AG08395 (cell line): ENCODE data around the gene SAPCD1.

Source experiments
- DNase-seq: peaks from one replicate; pipeline ENCODE4 v3.0.0; 2012; ENCODE audit warnings: mixed read lengths, low spot score

Gene SAPCD1

GRCh38 chr6:31762356-31762755 lies at the start of gene SAPCD1:
TSS of gene SAPCD1 (plus strand) at chr6:31762656. CDS start at chr6:31763055, 399 bp downstream.
- no peak for DNase-seq

DNA sequence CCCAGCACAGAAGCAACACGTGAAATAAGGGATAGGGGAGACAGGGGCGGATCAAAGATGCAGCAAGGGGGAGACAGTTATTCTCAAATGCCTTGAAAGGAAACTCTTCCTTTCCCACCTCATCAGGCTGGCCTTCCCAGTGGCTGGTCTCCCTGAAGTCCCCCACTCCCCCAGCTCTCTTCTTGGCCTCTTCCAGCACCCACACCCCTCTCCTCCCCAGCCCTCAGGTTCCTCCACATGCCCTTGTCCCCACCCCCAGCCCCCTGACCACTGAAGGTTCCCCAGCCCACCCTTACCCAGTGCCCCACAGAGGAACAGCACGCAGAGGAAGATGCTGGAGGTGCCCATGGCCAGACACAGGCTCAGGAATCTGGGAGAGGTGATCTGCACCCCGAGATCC lies 49.0 kb upstream of the SAPCD1 start:
- no peak for DNase-seq

- no peak for DNase-seq
Observed at GRCh38 chr6:31713991-31714684, 48.3 kb upstream of the SAPCD1 start.

DNA sequence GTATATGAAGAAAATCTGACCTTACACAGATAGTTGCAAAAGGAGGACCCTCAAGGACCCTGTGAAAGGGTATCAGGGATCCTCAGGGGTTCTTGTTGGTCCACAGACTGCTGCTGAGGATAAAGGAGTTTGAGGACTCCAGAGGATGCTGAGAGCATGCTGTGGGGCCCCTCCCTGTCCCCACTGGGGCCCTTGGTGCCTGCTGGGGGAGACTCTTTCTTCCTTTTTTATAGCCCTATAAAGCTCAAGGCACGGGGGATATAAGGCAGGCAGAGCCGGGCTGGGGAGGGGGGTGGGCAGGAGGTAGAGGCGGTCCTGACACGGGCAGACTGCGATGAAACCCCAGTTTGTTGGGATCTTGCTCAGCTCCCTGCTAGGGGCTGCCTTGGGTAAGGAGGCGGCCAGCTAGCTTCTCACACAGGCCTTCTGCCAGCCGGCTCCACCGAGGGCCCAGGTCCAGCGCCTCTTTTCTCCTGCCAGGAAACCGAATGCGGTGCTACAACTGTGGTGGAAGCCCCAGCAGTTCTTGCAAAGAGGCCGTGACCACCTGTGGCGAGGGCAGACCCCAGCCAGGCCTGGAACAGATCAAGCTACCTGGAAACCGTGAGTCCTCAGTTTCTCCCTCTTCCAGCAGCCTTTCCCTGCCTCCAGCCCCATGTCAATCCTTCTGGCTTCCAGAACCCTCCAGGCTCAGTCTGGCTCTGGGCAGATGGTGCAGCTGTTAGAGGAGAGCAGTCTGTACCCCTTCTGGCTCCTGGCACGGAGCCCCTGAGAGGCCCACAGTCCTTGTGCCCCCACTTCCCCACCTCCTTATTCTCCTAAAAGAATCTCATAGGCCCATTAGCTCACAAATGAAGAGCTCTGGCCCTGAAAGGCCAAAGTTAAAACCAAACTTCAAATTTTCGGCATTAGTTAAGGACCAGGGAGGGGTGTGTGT lies 47.2 kb upstream of the SAPCD1 start, which contains the start of gene LY6G6D:
TSS of gene LY6G6D (plus strand) at position 327 of the 937 bp plus-strand sequence. CDS start at position 335, 8 bp downstream.
- DNase-seq: no peak

DNA sequence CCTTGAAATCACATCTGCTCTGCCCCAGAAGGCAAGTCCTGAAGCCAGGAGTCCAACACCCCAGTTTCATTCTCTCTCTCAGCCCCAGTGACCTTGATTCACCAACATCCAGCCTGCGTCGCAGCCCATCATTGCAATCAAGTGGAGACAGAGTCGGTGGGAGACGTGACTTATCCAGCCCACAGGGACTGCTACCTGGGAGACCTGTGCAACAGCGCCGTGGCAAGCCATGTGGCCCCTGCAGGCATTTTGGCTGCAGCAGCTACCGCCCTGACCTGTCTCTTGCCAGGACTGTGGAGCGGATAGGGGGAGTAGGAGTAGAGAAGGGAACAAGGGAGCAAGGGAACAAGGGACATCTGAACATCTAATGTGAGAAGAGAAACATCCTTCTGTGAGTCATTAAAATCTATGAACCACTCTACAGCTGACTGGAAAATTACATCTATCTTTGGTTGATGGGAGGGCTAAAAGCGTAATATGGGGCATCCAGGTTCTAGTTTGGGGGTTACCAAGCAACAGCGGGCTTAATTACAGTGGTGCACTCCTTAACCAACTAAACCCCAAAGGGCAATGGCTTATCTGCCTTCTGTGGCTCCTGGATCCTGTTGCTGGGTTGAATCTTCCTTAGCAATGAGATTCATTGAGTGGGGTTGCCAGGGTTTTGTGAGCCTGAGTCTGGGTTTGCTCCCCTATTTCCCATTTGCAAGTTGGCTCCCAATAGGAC lies 44.8 kb upstream of the SAPCD1 start:
- no peak for DNase-seq

DNA sequence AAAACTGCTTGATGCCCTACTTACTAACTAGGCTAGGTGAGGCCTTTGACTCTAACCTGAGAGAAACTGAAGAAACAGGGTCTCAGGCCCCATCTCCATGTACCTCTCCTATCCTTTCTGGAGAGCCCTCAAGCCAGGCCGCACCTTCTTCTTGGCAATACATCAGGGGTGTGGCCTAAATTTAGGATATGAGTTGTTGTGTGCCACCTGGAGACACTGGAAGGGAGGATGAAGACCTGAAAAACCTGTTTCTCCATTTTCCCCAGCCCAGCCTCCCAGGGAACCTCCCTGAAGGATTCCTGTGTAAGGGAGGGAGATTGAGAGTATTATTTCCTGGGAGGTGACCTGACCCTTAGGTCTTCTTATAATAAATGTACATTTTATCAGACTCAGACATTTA lies 44.2 kb upstream of the SAPCD1 start:
- no peak for DNase-seq

DNA sequence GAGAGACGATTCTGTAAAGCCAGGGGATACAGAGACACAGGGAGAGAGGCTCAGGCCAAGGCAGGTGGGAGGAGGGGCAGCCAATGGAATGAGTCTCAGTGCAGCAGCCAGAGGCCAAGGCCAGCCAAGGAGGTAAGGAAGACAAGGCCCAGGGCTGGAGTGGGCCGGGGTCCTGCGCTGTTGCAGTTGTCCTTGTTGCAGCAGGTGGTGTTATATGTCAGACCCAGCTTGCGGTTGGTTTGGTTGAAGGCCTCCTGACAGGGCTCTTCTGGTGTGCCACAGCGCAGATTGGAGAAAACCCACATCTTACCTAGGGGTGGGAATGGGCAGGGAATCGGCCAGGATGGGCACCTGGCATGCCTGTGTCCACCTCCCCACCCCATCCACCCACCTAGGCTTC lies 43.5 kb upstream of the SAPCD1 start:
- no peak for DNase-seq

DNA sequence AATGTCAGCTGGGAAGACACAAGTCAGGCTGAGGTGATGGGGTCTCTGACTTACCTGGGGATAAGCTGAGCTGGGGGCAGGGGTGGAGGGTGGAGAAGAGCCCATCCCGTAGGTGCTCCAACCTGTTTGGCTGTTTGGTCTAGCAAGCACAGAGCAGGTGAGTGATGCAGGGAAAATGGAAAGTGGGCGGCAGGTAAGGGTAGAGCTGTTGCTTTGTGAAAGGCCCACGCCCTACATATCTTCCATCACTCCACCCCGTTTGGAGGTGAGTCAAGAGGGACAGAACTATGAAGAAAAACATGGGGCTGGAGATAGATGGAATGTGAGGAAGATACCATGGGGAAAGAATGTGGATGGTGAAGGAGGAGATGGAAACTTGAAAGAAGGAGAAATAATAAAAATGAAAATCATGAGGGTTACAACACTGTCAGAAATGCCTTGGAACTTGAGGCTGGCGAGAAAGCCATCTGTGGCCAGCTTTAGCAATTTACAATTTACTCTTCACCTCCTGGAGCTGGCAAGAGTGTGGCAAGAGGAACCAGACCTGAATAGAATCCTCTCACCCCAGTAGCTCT lies 42.2 kb upstream of the SAPCD1 start:
- no peak for DNase-seq

DNA sequence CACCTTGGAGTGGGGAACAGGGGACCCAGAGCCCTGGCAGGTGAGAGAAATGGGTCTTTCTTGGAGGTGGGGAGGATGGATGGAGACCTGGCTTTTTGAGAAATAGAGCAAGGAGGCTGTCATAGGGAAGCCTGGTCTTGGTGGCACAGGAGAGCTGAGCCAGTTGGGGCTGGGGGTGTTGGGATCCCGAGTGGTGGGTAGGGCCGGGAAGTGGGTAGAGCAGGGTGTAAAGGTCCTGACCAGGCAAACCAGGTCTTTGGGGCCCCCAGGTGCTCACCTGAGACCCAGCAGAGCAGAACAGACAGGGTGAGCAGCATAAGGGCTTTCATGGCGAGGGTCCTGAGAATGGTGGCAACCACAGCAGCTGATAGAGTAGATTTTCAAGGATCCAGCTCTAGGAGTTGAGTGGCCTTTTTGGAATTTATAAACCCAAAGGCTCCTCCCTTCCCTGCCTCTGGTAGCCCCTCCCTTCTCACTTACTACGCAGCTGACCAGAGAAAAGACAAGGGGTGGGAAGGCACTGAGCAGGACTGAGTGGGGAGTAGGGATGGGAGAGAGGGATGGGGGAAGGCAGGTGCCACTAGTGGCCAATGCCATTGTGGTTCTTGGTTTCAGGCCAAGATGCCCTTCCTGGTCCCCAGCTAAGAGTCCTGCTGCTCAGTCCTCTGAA lies 41.0 kb upstream of the SAPCD1 start, which contains the start of gene LY6G6C:
TSS of gene LY6G6C (minus strand) at position 396 of the 670 bp plus-strand sequence. CDS start at position 329, 67 bp downstream.
- no peak for DNase-seq

- no peak for DNase-seq
Observed at GRCh38 chr6:31722173-31722572, 40.3 kb upstream of the SAPCD1 start.

GRCh38 chr6:31723245-31723979 lies 39.0 kb upstream of the SAPCD1 start, which contains the start of gene MPIG6B:
TSS of gene MPIG6B (plus strand) at chr6:31723373. CDS start at chr6:31723384, 11 bp downstream.
- no peak for DNase-seq

GRCh38 chr6:31723980-31724691 lies 38.3 kb upstream of the SAPCD1 start:
- no peak for DNase-seq

GRCh38 chr6:31725502-31726350 lies 36.7 kb upstream of the SAPCD1 start:
- DNase-seq: no peak

DNA sequence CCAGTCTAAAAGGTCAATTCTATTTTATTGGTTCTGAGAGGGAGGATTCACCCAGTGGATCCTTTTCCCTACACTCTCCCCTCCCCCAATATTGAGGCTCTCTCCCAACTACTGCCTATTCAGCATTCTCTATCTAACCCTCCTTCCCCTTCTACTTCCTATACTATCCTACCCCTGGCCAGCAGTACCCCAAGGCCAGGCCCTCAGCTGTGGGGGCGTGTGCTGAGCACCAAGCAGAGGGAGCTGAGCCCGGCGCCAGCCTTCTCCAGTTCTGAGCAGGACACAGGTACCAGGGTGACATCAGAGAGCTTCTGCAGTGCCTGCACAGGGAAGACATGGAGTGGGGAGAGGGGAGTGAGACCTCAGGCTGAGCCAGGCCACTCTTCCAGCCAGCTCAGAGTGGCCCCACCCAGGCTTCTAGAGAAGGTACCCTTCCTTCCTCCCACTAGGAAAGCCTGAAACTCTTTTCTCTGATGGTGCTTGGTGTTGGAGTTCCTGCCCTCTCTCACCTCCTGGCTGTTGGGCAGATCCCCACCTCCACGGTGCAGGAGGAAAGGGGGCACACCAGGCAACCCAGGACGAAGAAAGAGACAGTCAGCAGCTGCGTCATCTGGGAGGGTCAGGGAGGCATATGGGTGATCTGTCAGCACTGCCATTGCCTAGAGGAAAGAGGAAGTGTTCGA lies 35.3 kb upstream of the SAPCD1 start:
- DNase-seq: no peak

- DNase-seq: peak; percentile 41
Observed at GRCh38 chr6:31727717-31728671, 34.5 kb upstream of the SAPCD1 start.

DNA sequence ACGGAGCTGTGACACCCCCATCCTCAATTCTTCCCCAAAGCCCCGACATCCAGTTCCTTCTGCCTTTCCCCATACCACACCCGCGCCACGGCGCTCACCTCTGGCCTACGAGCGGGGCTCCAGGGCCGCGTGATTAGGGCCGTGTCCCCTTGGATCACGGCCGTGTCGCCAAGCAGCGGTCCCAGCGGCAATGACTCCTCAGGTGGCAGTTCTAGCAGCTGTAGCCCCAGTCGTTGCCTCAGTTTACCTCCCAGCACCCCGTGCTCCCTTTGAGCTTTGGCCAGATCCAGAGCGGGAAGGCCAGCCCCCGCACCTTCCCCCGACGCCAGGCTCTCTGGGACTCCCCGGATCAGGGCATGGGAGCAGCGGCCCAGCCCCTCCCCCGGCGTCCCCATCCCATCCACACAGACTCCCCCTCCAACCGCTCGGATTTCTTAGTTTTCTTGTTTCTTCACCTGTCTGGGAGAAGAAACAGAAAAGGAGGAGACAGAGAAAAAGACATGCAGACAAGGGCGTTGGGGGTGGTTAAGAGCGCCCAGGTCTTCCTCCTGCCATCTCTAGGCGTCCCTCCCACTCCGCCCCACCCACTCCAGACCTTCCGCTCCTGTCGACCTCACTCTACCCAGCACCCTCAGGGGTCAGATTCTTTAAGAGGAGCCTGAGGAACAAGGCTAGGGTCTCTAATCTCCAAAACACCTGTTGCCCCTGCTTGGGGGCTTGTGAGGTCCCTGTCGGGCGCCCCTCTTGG lies 33.5 kb upstream of the SAPCD1 start, which contains the start of gene DDAH2:
TSS of gene DDAH2 (minus strand) at position 533 of the 748 bp plus-strand sequence. CDS start at position 395, 138 bp downstream.
- no peak for DNase-seq
